Measurements from ENCODE around the gene RGL2. TPM values are rescaled to one million over a fixed set of nuclear protein-coding genes. Genes with fewer than 3 reads are reported as not detected.

The RGL2 gene
- total RNA-seq, 6 donors from 2014 or later: 56.5 to 149 (median 77.9) TPM

DNA sequence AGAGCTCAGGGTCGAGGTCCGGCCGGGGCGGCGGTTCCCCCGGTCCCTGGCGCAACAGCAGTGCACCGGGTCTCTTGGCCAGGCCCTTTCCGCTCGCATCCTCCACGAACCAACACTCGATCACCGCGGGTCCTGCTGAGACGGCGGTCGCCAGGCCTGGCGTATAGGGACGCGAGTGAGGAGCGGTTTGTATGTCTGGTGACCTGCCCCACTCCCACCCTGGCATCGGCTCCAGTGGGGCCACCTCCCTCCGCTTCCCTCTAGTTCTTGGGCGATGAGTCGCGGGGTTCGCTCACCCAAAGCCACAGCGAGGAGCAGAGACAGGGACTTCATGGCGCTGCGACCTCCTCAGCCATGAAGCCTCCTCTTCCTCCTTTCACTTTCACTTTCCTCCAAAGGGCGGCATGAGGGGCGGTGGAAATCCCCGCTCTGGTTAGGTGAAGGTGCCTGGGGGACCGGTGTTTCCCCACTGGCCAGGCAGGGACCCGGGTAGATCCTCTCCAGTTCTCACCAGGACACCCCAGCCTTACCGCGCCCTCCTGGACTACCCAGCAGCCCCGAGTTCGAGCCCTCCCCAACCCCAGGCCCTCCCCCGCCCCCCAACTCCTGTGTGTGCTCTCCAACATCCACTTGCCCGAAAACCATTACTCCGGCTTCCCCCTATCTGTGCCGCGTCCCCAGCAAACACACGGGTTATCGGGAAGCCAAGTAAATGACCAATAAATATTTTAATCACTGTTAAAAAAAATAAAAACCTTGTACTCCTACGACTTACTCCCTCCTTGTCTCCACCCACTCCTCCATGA is 15.2 kb upstream of the RGL2 start, which contains the start of gene TAPBP:
TAPBP (minus strand) TSS at position 370 of the 806 bp plus-strand sequence; CDS start at position 333, 37 bp downstream.
- Histone ChIP-seq H3K27me3 (no peaks in the 10 kb centered on the region), H3K4me1 (peaks cover 44 to 63% (median 52%) of the 10 kb centered on the region in 4 donors), H3K27ac (peak within 1 kb of the TSS; percentile 94 to 99 (median 98)), H3K9me3 (no peaks in the 10 kb centered on the region), H3K4me3 (peak within 1 kb of the TSS; percentile 71 to 85 (median 81)), H3K36me3 (peaks cover 0 to 34% (median 19%) of the 10 kb centered on the region in 4 donors)
- 0% methylated on average over 33 to 45 of the region's 47 CpGs for WGBS, 2 donors
- ATAC-seq (ENCODE audit: low FRiP score in 2 of 2) (peak; percentile 7 to 51), DNase-seq (peak; percentile 81 to 90)
- no peak for TF ChIP-seq CTCF (IDR thresholded peaks at IDR 0.05)
- peak; percentile 93 for TF ChIP-seq POLR2AphosphoS5 (IDR thresholded peaks at IDR 0.05)
- TF ChIP-seq POLR2A (IDR thresholded peaks at IDR 0.05): peak in 3 of 4 donors; percentile 44 to 81 (median 58)
- peak in 1 of 4 donors; percentile 26 for TF ChIP-seq EP300 (IDR thresholded peaks at IDR 0.05)

DNA sequence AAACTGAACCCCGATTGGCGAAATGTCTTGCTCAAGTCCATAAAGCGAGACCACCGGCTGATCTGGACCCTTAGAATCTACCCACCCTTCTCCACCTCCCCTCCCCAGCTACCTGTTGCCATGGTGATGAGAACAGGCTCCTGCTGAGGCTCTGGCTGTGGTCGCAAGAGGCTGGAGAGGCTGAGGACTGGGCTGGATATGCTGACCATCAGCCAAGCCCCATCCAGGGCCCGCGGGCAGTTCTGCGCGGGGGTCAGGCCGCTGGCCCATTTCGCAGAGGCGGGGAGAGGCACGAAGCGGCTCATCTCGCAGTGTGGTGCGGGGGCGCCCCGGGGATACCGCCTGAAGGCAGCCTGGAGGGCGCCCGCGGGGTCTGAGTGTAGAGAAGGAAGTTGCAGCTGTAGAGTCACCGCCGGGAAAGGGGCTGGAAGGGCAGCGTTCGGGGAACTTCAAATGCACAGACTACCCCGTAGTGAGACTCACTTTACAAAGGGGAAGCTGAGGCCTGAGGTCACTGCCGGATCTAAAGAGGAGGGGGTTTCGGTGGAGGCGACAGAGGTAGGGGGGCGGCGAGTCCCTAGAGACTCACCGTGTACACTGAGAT is 14.5 kb upstream of the RGL2 start:
- peak; percentile 77 to 89 for DNase-seq
- Histone ChIP-seq H3K27me3 (no peaks in the 10 kb centered on the region), H3K4me3 (peak overlapping the region; percentile 71 to 85 (median 81)), H3K27ac (peak overlapping the region; percentile 94 to 99 (median 98)), H3K4me1 (peaks cover 38 to 59% (median 45%) of the 10 kb centered on the region in 4 donors), H3K9me3 (no peaks in the 10 kb centered on the region), H3K36me3 (peaks cover 0 to 34% (median 14%) of the 10 kb centered on the region in 4 donors)
- TF ChIP-seq POLR2AphosphoS5 (IDR thresholded peaks at IDR 0.05): peak in 1 of 2 donors; percentile 26
- TF ChIP-seq CTCF (IDR thresholded peaks at IDR 0.05): peak in 1 of 6 experiments; percentile 1
- TF ChIP-seq EP300 (IDR thresholded peaks at IDR 0.05): no peak
- peak; percentile 2 to 33 for ATAC-seq (ENCODE audit: low FRiP score in 2 of 2)
- WGBS, 2 donors: 0 to 1% methylated on average over 26 to 32 of the region's 33 CpGs

DNA sequence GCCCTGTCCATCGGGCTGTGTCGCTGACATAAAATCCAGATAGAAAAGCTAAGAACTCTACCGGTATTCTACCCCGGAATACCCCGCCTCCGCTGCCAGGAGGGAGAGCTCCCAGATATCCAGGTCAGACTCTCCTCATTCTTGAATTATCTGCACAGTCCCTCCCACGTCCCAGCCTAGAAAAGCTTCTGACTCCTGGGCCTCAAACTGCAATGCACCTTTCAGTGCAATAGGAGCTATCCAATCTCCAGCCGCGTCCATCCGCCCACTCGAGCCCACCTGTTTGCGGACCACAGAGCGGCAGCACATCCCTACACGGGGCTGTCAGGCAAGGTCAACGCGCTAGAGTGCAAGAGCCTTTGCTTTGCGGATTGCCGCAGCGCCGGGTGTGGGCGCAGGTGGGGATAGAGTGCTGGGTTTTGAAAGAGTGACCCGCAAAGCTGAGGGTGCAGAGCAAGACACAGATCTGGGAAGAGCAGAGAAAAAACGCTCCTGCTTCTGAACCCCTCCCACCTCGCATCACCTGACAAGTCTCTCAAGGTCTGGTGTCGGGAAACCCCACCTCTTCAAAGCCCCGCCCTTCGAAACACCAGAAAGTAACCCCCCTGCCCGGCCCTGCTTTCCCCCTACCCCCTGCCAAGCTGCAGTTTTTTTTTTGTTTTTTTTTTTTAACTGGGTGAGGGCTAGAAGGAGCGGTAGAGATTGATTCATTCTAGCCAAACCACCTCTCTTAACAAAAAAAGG is 13.8 kb upstream of the RGL2 start:
- TF ChIP-seq POLR2A (IDR thresholded peaks at IDR 0.05) (no peak), POLR2AphosphoS5 (IDR thresholded peaks at IDR 0.05) (peak; percentile 4 to 12), CTCF (IDR thresholded peaks at IDR 0.05) (peak in 1 of 6 experiments; percentile 3)
- peak overlapping the region; percentile 71 to 85 (median 81) for H3K4me3 ChIP-seq
- H3K36me3 ChIP-seq: peaks cover 0 to 37% (median 14%) of the 10 kb centered on the region in 4 donors
- H3K27ac ChIP-seq: peak overlapping the region; percentile 94 to 99 (median 98)
- 7 to 12% methylated on average over 28 to 29 of the region's 29 CpGs for WGBS, 2 donors
- H3K9me3 ChIP-seq: no peaks in the 10 kb centered on the region
- peak; percentile 77 to 96 for DNase-seq
- peak; percentile 14 to 56 for ATAC-seq (ENCODE audit: low FRiP score in 2 of 2)
- H3K27me3 ChIP-seq: no peaks in the 10 kb centered on the region
- H3K4me1 ChIP-seq: peaks cover 38 to 57% (median 44%) of the 10 kb centered on the region in 4 donors

GRCh38 chr6:33306356-33306755 is 7.6 kb upstream of the RGL2 start:
- DNase-seq (no peak), ATAC-seq (ENCODE audit: low FRiP score in 2 of 2) (no peak)
- Histone ChIP-seq H3K36me3 (peaks cover 9 to 73% (median 47%) of the 10 kb centered on the region in 4 donors), H3K27me3 (no peaks in the 10 kb centered on the region), H3K4me3 (no peak overlapping the region), H3K4me1 (peaks cover 7 to 40% (median 11%) of the 10 kb centered on the region in 4 donors), H3K27ac (no peak overlapping the region), H3K9me3 (no peaks in the 10 kb centered on the region)
- TF ChIP-seq CTCF (IDR thresholded peaks at IDR 0.05): no peak
- TF ChIP-seq EP300 (IDR thresholded peaks at IDR 0.05): no peak
- TF ChIP-seq POLR2AphosphoS5 (IDR thresholded peaks at IDR 0.05): no peak
- no peak for TF ChIP-seq POLR2A (IDR thresholded peaks at IDR 0.05)
- WGBS, 2 donors: 83 to 84% methylated on average over 4 of the region's 4 CpGs
